Lower leg skin (tissue), 3 donors: Measurements from ENCODE around the gene LRP1B.

ENCODE experiments used
- CTCF ChIP-seq, 3 donors: fragments of 450-650 bp; IDR thresholded peaks; one replicate each; pipeline ENCODE4 v1.5.1; 2016; ENCODE audit warnings: antibody characterized with exemption in 3 of 3, mild to moderate bottlenecking in 3 of 3, moderate library complexity in 2 of 3
- POLR2A ChIP-seq, 2 donors: fragments of 450-650 bp; IDR thresholded peaks; one replicate each; pipeline ENCODE4 v1.6.1; 2016 to 2017; ENCODE audit warnings: antibody characterized with exemption in 2 of 2, mild to moderate bottlenecking in 1 of 2, moderate library complexity in 1 of 2

GRCh38 chr2:140555701-140556100 lies 1575.1 kb downstream of the LRP1B start:
- TF ChIP-seq POLR2A (IDR thresholded peaks at IDR 0.05): no peak
- no peak for TF ChIP-seq CTCF (IDR thresholded peaks at IDR 0.05)
